Vagina (tissue), 2 donors: Measurements from ENCODE around the gene TCF7.

ENCODE experiments used
- CTCF ChIP-seq, 3 experiments: fragments of 450-650 bp in 2 of 3; fragments of 200-600 bp in 1 of 3; sonication (generic) in 1 of 3; IDR thresholded peaks; one replicate each; pipeline ENCODE4 v1.5.1; 2017 to 2019; ENCODE audit warnings: antibody characterized with exemption in 3 of 3, mild to moderate bottlenecking in 2 of 3, moderate library complexity in 2 of 3
- POLR2A ChIP-seq, 2 donors: fragments of 450-650 bp; IDR thresholded peaks; one replicate each; pipeline ENCODE4 v1.6.1; 2017; ENCODE audit warnings: antibody characterized with exemption in 2 of 2, mild to moderate bottlenecking in 2 of 2, moderate library complexity in 2 of 2

GRCh38 chr5:134174841-134175839 is 60.7 kb downstream of the TCF7 start:
- no peak for TF ChIP-seq POLR2A (IDR thresholded peaks at IDR 0.05)
- TF ChIP-seq CTCF (IDR thresholded peaks at IDR 0.05): no peak
